Activated CD4-positive, alpha-beta T cell treated with anti-CD3 and anti-CD28 coated beads for 1 hour (primary cell): ENCODE results near the gene STIM1.

Source experiments
- DNase-seq: peaks from one replicate; pipeline ENCODE4 v3.0.0-alpha.2; 2020

STIM1 gene

DNA sequence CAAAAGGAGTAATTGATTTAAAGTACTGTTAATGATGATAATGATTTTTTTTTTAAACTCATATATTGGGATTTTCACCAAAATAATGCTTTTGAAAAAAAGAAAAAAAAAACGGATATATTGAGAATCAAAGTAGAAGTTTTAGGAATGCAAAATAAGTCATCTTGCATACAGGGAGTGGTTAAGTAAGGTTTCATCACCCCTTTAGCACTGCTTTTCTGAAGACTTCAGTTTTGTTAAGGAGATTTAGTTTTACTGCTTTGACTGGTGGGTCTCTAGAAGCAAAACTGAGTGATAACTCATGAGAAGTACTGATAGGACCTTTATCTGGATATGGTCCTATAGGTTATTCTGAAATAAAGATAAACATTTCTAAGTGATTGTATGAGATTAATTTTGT lies 283.0 kb downstream of the STIM1 start:
- no peak for DNase-seq

DNA sequence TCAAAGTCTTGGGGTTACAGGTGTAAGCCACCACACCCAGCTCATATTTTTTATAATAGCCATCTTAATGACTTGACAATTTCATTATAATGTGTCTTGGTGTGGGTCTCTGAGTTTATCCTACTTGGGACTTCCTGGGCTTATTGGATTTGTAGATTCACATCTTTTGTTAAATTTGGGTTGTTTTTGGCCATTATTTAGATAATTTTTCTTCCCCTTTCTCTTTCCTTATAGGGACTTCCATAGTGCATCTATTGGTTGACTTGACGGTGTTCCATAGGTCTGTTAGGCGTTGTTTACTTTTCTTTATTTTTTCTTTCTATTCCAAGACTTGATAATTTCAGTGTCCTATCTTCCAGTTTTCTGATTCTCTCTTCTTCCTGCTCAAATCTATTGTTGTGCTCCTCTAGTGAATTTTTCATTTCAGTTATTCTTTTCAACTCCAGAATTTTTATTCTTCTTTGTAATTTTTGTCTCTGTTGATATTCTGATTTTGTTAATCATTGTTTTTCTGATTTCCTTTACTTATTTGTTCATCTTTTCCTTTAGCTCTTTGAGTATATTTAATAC lies 284.7 kb downstream of the STIM1 start:
- DNase-seq, result no peak
